ENCODE measurements around the gene MTPN.

GRCh38 chr7:135975166-135975565 lies 2.0 kb downstream of the MTPN start:
- TF ChIP-seq CTCF (IDR thresholded peaks at IDR 0.05) (no peak), POLR2AphosphoS5 (IDR thresholded peaks at IDR 0.05) (no peak), POLR2A (IDR thresholded peaks at IDR 0.05) (no peak)

Data from gastroesophageal sphincter (tissue), 3 donors.